Omental fat pad (tissue), 4 donors: Measurements from ENCODE around the gene ZNF213. TPM values are rescaled to one million over a fixed set of nuclear protein-coding genes. Genes with fewer than 3 reads are reported as not detected.

ENCODE experiments used
- ATAC-seq: fragments of 150-250 bp; one replicate; pipeline ENCODE4 v1.9.1; 2016; ENCODE audit warnings: mild to moderate bottlenecking, moderate library complexity; ENCODE audit not compliant: low FRiP score
- DNase-seq: peaks from one replicate; pipeline ENCODE4 v3.0.0-alpha.2; 2019; ENCODE audit warnings: low spot score
- small RNA-seq: library from RNA; depleted of rRNA; stranded (forward); fragments of <200 nt; gene quantifications from one replicate; pipeline ENCODE3, GENCODE V24; 2016
- total RNA-seq, 4 donors: library from RNA; depleted of rRNA; stranded (reverse); fragments of >200 nt; gene quantifications; one replicate each; pipeline ENCODE4 v1.1.0, GENCODE V29; 2016
- TF ChIP-seq, protein P1 (sequence below), 3 donors: fragments of 450-650 bp; IDR thresholded peaks; one replicate each; pipeline ENCODE4 v1.5.1; 2016 to 2017; ENCODE audit warnings: antibody characterized with exemption in 3 of 3, mild to moderate bottlenecking in 3 of 3, moderate library complexity in 2 of 3

ZNF213 gene
- total RNA-seq, 4 donors from 2014 or later = 1.8 to 4.1 (median 3.6) TPM

DNA sequence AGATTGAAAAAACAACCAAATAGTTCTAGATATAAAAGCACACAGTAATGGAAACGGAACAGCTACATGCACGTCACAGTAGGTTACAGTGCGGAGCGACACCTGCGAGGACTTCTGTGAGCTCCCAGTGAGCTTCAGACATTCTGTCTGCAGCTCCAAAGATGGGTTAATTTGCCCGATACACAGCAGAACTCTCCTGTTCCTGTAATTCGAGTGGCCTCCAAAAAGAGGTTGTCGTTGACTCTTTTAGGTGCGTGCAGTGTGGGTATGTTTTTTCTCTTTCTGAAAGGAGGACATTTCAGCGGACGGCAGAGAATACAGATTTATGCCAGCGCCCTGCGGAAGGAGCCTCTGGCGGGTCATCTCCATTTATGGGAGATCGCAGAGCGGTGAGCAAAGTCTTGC is 56.1 kb downstream of the ZNF213 start:
- TF ChIP-seq, protein P1, sequence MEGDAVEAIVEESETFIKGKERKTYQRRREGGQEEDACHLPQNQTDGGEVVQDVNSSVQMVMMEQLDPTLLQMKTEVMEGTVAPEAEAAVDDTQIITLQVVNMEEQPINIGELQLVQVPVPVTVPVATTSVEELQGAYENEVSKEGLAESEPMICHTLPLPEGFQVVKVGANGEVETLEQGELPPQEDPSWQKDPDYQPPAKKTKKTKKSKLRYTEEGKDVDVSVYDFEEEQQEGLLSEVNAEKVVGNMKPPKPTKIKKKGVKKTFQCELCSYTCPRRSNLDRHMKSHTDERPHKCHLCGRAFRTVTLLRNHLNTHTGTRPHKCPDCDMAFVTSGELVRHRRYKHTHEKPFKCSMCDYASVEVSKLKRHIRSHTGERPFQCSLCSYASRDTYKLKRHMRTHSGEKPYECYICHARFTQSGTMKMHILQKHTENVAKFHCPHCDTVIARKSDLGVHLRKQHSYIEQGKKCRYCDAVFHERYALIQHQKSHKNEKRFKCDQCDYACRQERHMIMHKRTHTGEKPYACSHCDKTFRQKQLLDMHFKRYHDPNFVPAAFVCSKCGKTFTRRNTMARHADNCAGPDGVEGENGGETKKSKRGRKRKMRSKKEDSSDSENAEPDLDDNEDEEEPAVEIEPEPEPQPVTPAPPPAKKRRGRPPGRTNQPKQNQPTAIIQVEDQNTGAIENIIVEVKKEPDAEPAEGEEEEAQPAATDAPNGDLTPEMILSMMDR (IDR thresholded peaks at IDR 0.05) = no peak
- DNase-seq = no peak
- no peak for ATAC-seq

Small RNA genes within 50 kb of the gene (small RNA-seq; reads per million reads assigned to genes)
- gene RNU1-22P = not detected

Other genes starting within 250 kb of the ZNF213 start
- gene FLYWCH1, start 223.1 kb upstream of the ZNF213 start, total RNA-seq = 10 to 100 TPM; 14.8 to 45.6 (median 26.6) TPM
- not detected for gene KREMEN2, start 170.8 kb upstream of the ZNF213 start, total RNA-seq
- gene PAQR4, start 165.7 kb upstream of the ZNF213 start, total RNA-seq = 1 to 10 TPM; 1.9 to 6.8 (median 3.5) TPM
- 1 to 10 TPM in 1 of 4 donors, under 1 TPM in 2, not detected in 1; 0.25 to 1.7 (median 0.79) TPM for gene PKMYT1, start 154.6 kb upstream of the ZNF213 start, total RNA-seq
- gene CLDN9, start 122.1 kb upstream of the ZNF213 start, total RNA-seq = under 1 TPM in 2 of 4 donors, not detected in 2; 0.24 to 0.63 TPM
- not detected for gene CLDN6, start 116.8 kb upstream of the ZNF213 start, total RNA-seq
- 100 to 1,000 TPM in 2 of 4 donors, 10 to 100 TPM in 1, 1 to 10 TPM in 1; 9.0 to 465 (median 94.3) TPM for gene TNFRSF12A, start 114.7 kb upstream of the ZNF213 start, total RNA-seq
- gene HCFC1R1, start 111.1 kb upstream of the ZNF213 start, total RNA-seq = 10 to 100 TPM in 3 of 4 donors, 1 to 10 TPM in 1; 8.5 to 20.6 (median 13.1) TPM
- 10 to 100 TPM; 15.7 to 33.9 (median 26.7) TPM for gene THOC6, start 111.0 kb upstream of the ZNF213 start, total RNA-seq
- gene BICDL2, start 98.1 kb upstream of the ZNF213 start, total RNA-seq = under 1 TPM in 1 of 4 donors, not detected in 3; 0.47 TPM
- gene MMP25, start 88.5 kb upstream of the ZNF213 start, total RNA-seq = 10 to 100 TPM in 1 of 4 donors, 1 to 10 TPM in 3; 1.2 to 38.8 (median 2.2) TPM
- 10 to 100 TPM; 16.5 to 73.0 (median 25.6) TPM for gene IL32, start 69.4 kb upstream of the ZNF213 start, total RNA-seq
- gene ZSCAN10, start 35.7 kb upstream of the ZNF213 start, total RNA-seq = under 1 TPM in 1 of 4 donors, not detected in 3; 0.28 TPM
- gene ZNF205, start 22.4 kb upstream of the ZNF213 start, total RNA-seq = 10 to 100 TPM in 2 of 4 donors, 1 to 10 TPM in 2; 7.1 to 16.1 (median 9.7) TPM
- gene OR1F1, start 53.2 kb downstream of the ZNF213 start, total RNA-seq = not detected
- 10 to 100 TPM in 2 of 4 donors, 1 to 10 TPM in 2; 4.3 to 12.6 (median 8.7) TPM for gene ZNF200, start 100.1 kb downstream of the ZNF213 start, total RNA-seq
- gene MEFV, start 121.6 kb downstream of the ZNF213 start, total RNA-seq = 10 to 100 TPM in 1 of 4 donors, 1 to 10 TPM in 3; 2.7 to 25.4 (median 4.2) TPM
- gene ZNF263, start 148.5 kb downstream of the ZNF213 start, total RNA-seq = 10 to 100 TPM; 23.3 to 66.7 (median 36.2) TPM
- 1 to 10 TPM; 3.3 to 8.8 (median 5.3) TPM for gene TIGD7, start 170.4 kb downstream of the ZNF213 start, total RNA-seq
- gene ZNF75A, start 170.5 kb downstream of the ZNF213 start, total RNA-seq = 10 to 100 TPM; 13.2 to 30.1 (median 20.4) TPM
- gene OR2C1, start 220.9 kb downstream of the ZNF213 start, total RNA-seq = not detected